Activated CD4-positive, CD25-positive, alpha-beta regulatory T cell treated with anti-CD3 and anti-CD28 coated beads, Interleukin-2, amount 50 U/mL, for 16 hours (primary cell): ENCODE measurements around the gene TIMP3.
"Not testable (repeated sequence)": the region's sequence is repeated elsewhere in the genome, so short reads cannot be mapped to it uniquely, and the experiment has no call there.

Source experiments
- DNase-seq: peaks from one replicate; pipeline ENCODE4 v3.0.0-alpha.2; 2020; ENCODE audit warnings: low read depth, low spot score

The TIMP3 gene

GRCh38 chr22:32801537-32802236 is at the start of gene TIMP3:
TSS of gene TIMP3 (plus strand) at chr22:32801705. CDS start at chr22:32802002, 297 bp downstream.
- no peak for DNase-seq

DNA sequence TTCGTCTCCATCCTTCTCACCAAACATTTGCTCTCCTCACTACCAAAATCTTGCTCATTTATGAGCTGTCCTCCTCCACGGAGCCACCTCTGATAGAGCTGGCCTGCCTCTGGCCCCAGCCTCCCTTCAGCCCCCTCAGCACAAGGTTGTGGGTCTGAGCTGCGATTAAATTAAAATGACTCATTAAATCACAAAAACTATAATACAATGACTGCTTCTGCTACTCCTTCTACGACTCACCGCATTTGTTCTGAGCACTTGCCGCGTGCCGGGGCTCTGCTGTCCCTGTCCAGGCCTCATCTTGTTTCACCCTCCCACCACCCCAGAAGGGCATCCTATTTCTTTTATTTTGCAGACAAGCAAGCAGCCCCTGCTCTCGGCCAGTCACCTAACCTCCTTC is 49.2 kb upstream of the TIMP3 start:
- DNase-seq = no peak

- DNase-seq = no peak
Observed at GRCh38 chr22:32752816-32753520, 48.5 kb upstream of the TIMP3 start.

GRCh38 chr22:32753591-32753990 is 47.9 kb upstream of the TIMP3 start:
- DNase-seq = no peak

- DNase-seq = no peak
Observed at GRCh38 chr22:32754413-32755041, 47.0 kb upstream of the TIMP3 start.

DNA sequence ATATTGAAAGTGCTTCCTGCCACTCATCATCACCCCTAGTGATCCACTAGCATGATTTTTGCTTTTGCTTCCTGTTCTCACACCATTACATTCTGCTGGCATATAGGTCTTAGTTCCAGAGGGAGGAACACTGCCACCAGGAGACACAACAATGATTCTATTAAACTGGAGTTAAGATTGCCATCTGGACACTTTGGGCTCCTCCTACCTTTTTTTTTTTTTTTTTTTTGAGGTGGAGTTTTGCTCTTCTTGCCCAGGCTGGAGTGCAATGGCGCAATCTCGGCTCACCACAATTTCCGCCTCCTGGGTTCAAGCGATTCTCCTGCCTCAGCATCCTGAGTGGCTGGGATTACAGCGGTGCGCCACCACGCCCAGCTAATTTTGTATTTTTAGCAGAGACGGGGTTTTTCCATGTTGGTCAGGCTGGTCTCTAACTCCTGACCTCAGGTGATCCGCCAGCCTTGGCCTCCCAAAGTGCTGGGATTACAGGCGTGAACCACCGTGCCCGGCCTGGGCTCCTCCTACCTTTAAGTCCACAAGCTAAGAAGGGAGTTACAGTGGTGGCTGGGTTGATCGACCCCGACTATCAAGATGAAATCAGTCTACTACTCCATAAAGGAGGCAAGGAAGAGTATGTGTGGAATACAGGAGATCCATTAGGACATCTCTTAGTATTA is 44.3 kb upstream of the TIMP3 start:
- not testable (repeated sequence) for DNase-seq

DNA sequence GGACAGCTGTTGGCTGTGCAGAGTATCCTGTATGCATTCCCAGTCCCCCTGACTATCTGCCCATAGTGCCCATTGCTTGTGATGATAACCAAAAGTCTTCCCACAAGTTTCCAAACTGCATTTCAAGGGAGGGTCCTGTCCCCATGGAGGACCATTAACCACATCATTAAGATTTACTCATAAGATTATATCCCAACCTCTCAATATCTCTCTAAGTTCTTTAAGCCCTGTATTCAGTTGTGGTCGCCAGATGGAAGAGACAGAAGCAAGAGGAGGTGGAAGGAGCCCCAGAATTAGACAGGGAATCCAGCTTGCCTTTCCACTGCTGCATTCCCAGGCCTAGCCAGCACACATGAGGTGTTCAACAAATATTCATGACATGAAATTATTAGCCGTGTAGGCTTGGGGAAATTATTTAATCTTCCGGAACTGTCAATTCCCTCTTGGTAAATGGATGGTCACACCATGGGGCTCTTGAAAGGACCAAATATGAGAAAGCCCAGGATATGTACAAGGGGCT is 42.6 kb upstream of the TIMP3 start:
- no peak for DNase-seq

GRCh38 chr22:32760396-32760795 is 41.1 kb upstream of the TIMP3 start:
- no peak for DNase-seq

DNA sequence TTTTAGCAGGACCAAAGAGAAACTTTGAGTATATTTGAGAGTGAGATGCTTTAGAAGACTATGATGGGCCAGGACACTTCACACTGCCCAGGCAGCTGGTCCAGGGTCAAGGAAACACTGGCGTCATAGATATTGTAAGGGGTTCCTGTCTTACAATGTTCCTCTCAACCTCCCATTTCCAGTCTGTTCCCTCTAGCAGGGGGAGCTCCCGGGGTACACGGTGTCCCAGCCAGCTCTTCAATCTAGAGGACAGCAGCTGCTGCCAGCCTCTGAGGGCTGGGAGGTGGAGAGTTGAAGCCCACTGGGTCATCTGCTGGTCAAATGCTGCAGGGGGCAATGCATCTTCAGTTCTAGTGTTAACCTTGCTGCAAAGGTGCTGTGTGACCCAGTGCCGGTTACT is 40.7 kb upstream of the TIMP3 start:
- no peak for DNase-seq

DNA sequence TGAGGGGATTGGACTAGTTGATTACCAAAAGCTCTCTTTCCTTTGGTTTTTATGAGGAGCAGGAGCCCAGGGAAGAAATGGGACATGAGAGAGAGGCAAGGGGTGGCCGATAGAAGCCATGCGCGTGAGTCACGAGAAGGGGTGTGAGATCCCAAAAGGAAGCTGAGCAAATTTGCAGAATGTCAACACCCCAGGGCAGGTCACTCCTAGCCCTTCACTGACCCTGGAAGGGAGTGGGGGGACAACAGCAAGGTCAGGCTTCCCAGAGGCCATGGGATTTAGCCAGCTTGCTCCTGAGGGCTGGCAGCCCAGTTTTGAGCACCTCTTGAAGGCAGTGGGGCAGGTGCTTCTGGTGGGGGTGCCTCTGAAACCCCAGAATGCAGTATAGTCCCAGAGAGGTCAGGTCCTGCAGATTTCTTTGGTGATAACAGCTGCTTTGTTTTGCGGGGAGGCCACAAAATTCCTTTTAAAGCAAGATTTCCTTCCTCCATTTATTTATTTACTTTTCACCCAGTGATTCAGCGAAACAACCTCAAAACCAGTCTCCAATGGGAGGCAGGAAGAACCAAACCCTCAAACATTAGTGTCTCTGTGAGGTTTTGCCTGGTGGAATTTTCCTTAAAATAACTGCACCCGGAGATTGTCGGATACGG is 40.1 kb upstream of the TIMP3 start:
- no peak for DNase-seq

GRCh38 chr22:32764330-32765131 is 37.0 kb upstream of the TIMP3 start:
- DNase-seq = no peak

- no peak for DNase-seq
Observed at GRCh38 chr22:32765132-32765618, 36.3 kb upstream of the TIMP3 start.

GRCh38 chr22:32771756-32772155 is 29.7 kb upstream of the TIMP3 start:
- no peak for DNase-seq

DNA sequence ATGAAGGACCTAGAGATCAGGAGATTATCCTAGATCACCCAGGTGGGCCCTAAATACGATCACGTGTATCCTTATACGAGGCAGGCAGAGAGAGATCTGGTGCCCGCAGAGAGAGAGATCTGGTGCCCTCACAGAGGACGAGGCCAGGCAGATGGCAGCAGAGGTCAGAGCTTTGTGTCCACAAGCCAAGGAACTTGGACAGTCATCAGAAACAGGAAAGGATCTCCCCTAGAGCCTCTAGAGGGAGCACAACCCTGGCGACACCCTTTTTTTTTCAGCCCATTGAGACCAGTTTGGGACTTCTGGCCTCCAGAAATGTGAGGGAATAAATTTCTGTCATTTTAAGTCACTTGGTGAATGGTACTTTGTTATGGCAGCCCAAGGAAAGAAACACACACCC is 25.5 kb upstream of the TIMP3 start:
- DNase-seq = no peak

- DNase-seq = no peak
Observed at GRCh38 chr22:32776397-32776796, 25.1 kb upstream of the TIMP3 start.

GRCh38 chr22:32776802-32777201 is 24.7 kb upstream of the TIMP3 start:
- DNase-seq = no peak

DNA sequence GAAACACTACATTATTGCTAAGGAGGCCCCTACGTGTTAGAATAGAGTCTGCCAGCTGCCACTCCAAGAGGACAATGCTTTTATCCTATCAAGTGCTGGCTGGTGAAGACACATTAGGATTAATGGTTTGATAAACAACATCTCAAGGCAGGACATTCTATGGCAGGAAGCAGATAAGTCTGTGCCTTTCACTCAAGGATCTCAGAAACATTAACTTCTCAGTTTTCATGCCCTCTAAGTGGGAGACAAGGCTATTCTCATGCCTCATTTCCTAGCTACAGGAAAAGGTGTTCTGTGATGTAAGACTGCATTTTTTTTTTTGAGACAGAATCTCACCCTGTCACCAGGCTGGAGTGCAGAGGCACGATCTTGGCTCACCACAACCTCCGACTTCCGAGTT is 23.5 kb upstream of the TIMP3 start:
- no peak for DNase-seq

DNA sequence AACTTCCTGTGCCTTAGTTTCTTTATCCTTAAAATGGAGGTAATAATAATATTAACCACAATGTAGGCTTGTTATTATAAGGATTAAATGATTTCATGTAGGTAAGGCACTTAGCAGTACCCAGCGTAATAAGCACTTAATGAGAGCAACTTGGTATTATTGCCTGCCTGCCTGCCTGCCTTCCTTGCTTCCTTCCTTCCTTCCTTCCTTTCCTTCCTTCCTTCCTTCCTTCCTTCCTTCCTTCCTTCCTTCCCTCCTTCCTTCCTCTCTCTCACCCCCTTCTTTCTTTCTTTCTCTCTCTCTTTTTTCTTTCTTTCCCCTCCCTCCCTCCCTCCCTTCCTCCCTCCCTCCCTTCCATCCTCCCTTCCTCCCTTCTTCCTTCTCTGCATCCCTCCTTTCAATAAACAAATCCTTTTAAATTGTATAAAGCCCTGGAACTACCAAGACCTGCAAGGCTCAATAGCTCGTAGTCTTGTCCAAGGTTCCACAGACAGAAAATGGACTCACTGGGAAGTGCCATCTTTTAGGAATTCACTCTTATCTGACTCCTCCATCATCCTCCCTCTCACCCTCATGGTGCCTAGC is 20.7 kb upstream of the TIMP3 start:
- no peak for DNase-seq

DNA sequence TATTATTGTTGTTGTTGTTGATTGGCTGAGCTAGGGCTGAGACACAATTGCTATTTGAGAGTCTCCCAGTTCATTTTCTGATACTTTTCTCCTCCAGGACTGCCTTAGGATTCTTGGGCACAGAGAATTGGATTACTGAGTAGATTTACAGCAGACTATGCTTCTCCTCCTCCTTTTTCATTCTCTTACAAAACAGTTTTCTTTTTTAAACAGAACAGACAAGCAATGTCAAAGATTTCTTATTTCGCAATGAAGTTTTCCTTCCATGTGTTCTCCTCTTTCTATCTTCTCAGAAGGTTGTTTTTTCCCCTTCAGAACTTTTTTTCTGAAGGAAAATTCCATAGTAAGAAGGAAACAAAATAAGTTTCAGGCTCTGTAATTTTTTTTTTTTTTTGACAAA is 19.8 kb upstream of the TIMP3 start:
- DNase-seq = no peak

GRCh38 chr22:32785321-32786026 is 16.0 kb upstream of the TIMP3 start:
- DNase-seq = no peak
